Fibroblast of the aortic adventitia (primary cell): ENCODE measurements around the gene C3orf52. TPM values are rescaled to one million over a fixed set of nuclear protein-coding genes. Genes with fewer than 3 reads are reported as not detected.

Experiments used
- DNase-seq: peaks from one replicate; pipeline ENCODE4 v3.0.0-alpha.2; 2010; ENCODE audit warnings: low read depth
- H3K4me3 ChIP-seq: 2 replicates; pipeline ENCODE4 v1.5.1; 2011; ENCODE audit warnings: low read depth, mild to moderate bottlenecking, control low read depth, low read length, moderate library complexity
- total RNA-seq: library from RNA; depleted of rRNA; stranded (reverse); fragments of >200 nt; gene quantifications from 2 replicates; pipeline ENCODE4 v1.2.3, GENCODE V29; 2012; ENCODE audit warnings: low replicate concordance
- TF ChIP-seq, protein P1 (sequence below): IDR thresholded peaks from 2 replicates; pipeline ENCODE4 v1.5.1; 2011; ENCODE audit warnings: mild to moderate bottlenecking, low read length, control low read depth, inconsistent platforms; ENCODE audit not compliant: insufficient read depth

Gene C3orf52
- total RNA-seq, 1 donor = 10.7 TPM

- TF ChIP-seq, protein P1, sequence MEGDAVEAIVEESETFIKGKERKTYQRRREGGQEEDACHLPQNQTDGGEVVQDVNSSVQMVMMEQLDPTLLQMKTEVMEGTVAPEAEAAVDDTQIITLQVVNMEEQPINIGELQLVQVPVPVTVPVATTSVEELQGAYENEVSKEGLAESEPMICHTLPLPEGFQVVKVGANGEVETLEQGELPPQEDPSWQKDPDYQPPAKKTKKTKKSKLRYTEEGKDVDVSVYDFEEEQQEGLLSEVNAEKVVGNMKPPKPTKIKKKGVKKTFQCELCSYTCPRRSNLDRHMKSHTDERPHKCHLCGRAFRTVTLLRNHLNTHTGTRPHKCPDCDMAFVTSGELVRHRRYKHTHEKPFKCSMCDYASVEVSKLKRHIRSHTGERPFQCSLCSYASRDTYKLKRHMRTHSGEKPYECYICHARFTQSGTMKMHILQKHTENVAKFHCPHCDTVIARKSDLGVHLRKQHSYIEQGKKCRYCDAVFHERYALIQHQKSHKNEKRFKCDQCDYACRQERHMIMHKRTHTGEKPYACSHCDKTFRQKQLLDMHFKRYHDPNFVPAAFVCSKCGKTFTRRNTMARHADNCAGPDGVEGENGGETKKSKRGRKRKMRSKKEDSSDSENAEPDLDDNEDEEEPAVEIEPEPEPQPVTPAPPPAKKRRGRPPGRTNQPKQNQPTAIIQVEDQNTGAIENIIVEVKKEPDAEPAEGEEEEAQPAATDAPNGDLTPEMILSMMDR = no peak
- H3K4me3 ChIP-seq = no peak overlapping the region
- peak; percentile 38 for DNase-seq
Measured at GRCh38 chr3:112074006-112074405, 12.2 kb upstream of the C3orf52 start.

DNA sequence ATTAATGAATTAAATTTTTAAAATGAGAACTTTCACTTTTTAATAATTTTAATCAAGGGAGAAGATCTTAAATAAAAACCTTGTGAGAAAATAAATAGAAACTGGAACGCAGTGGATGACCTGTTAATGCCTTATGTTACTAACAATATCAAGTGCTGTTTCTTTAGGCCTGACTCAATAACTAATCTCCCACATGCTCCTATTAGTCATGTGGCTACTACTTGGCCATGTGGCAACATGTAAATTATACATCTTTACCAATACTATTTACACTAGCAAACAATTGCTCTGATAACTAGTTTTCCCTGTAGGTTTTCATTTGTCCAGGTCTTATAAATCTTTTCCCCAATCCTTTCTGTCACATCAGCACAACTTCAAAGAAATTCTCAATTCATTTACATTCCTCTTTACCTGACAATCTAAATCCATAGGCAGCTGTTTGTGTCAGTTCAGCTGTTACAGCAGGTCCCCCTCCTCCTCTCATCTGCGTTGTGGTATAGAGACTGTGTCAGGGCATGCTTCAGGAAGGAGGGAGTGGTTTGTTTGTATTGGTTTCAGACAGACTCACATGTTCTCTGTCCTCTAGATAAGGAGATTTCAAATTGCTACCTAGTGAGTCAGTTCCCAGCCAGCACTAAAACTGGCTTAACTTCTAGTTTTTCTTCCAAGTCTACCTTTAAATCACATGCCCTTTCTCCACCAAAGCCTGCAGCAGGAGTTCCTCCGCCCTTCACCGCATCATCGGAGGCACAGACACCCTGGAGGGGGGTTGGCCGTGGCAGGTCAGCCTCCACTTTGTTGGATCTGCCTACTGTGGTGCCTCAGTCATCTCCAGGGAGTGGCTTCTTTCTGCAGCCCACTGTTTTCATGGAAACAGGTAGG is 11.3 kb upstream of the C3orf52 start:
- peak overlapping the region; percentile 39 for H3K4me3 ChIP-seq
- peak; percentile 95 for DNase-seq
- TF ChIP-seq, protein P1 = no peak

- no peak overlapping the region for H3K4me3 ChIP-seq
- TF ChIP-seq, protein P1 = no peak
- DNase-seq = no peak
Measured at GRCh38 chr3:112078125-112079083, 7.8 kb upstream of the C3orf52 start.

- no peak for DNase-seq
- no peak overlapping the region for H3K4me3 ChIP-seq
- TF ChIP-seq, protein P1 = no peak
Measured at GRCh38 chr3:112083239-112083638, 3.0 kb upstream of the C3orf52 start.

DNA sequence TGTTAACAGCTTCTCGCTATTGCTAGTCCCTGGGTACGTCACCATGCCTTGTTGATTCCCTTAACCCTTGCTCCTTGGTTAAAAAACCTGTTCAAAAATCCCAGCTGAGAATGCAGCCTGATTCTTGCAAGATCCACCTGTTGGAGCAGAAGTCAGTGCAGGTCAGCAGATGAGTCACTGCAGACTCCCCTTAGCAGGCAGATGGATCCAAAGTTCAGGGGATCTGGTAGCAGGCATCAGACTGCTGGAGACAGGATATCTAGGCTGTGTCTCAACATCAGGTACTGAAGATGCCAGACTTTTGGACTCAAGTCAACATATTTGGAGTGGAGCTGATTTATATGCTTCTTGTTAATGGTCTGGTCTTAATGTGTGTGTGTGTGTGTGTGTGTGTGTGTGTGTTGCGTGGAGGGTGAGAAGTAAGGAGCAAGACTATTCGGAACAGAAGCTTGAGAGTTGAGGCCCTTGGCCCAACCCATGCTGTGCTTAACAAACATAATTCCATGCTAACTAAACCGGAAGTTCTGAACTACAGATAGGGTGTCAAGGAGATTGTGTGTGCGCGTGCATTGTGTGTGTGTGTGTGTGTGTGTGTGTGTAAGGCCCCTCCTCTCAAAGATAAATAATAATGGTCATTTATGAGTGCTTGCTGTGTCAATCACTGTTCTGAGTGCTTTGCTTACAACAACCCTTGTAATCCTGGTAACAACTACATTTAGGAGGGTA is 1.0 kb upstream of the C3orf52 start:
- DNase-seq = no peak
- TF ChIP-seq, protein P1 = no peak
- no peak overlapping the region for H3K4me3 ChIP-seq

DNA sequence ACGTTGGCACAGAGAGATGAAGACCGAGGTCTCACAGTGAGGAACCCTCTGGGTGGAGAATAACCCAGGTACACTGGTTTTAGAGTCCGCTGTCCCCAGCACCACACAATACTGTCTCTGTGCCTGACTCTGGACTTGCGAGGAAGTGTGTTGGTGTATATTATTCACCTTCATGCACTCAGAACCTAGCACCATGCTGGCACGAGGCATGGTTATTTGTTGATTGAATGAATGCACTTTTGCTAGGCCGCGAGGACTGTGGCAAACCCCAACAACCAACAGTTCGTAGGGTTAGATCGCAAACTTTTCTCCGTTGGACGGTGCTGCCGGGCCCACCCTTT is 484 bp upstream of the C3orf52 start:
- TF ChIP-seq, protein P1 = no peak
- DNase-seq = no peak

More for the DNA sequence above, 484 bp upstream of the C3orf52 start:
- peak overlapping the region; percentile 82 for H3K4me3 ChIP-seq
